HG03378 (cell line): Measurements from ENCODE around the gene ARL15.
"Not testable (repeated sequence)": the region's sequence is repeated elsewhere in the genome, so short reads cannot be mapped to it uniquely, and the experiment has no call there.

Experiments used
- ATAC-seq: cut with Tn5 transposase; IDR thresholded peaks from one replicate; pipeline ENCODE4 v1.9.1; 2021; ENCODE audit warnings: mild to moderate bottlenecking, moderate library complexity; ENCODE audit not compliant: unreplicated experiment

ARL15 gene

GRCh38 chr5:53873235-53873634, 437.1 kb downstream of the ARL15 start:
- no peak for ATAC-seq

GRCh38 chr5:53871775-53872174, 438.6 kb downstream of the ARL15 start:
- ATAC-seq = no peak

GRCh38 chr5:53871050-53871449, 439.3 kb downstream of the ARL15 start:
- no peak for ATAC-seq

- ATAC-seq = no peak
Measured at GRCh38 chr5:53858700-53859456, 451.5 kb downstream of the ARL15 start.

- no peak for ATAC-seq
Measured at GRCh38 chr5:53856506-53856905, 453.9 kb downstream of the ARL15 start.

GRCh38 chr5:53836851-53837430, 473.4 kb downstream of the ARL15 start:
- not testable (repeated sequence) for ATAC-seq

- ATAC-seq = no peak
Measured at GRCh38 chr5:53834500-53834899, 475.9 kb downstream of the ARL15 start.
